Measurements from ENCODE around the gene ULK4. TPM values are rescaled to one million over a fixed set of nuclear protein-coding genes. Genes with fewer than 3 reads are reported as not detected.
"Not testable (repeated sequence)": the region's sequence is repeated elsewhere in the genome, so short reads cannot be mapped to it uniquely, and the experiment has no call there.

The ULK4 gene
- total RNA-seq, 1 donor from 2014 or later: 11.2 TPM

- no peaks in the 10 kb centered on the region for H3K4me1 ChIP-seq
- no peak for ATAC-seq
- intact Hi-C loops (cut with DNase I): no loop called here
- TF ChIP-seq CTCF (IDR thresholded peaks at IDR 0.05): no peak
- H3K4me3 ChIP-seq: no peak overlapping the region
- H3K9me3 ChIP-seq: no peaks in the 10 kb centered on the region
- no peak for DNase-seq
- no peak overlapping the region for H3K27ac ChIP-seq
- H3K36me3 ChIP-seq: no peaks in the 10 kb centered on the region
- no peaks in the 10 kb centered on the region for H3K27me3 ChIP-seq
Measured at GRCh38 chr3:41705893-41706292, 256.0 kb downstream of the ULK4 start.

DNA sequence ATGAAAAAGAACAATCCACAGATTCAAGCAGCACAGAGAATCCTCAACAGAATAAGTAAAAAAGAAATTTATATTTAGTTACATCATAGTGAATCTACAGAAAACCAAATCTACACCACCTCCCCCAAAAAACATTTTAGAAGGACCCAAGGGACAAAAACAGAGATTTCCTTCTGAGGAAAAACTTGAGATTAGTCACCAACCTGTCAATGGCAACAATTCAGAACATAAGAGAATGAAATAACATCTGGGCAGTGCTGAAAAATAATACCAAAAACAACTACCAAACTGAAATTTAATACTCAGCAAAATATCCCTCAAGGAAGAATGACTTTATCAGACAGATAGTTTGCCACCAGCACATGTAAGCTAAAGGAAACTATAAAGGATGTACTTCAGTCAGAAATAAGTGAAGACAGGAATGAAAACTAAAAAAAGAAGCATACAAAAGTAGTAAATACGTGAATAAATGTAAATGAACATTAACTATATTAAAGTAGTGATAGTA, 260.7 kb downstream of the ULK4 start:
- H3K36me3 ChIP-seq: no peaks in the 10 kb centered on the region
- ATAC-seq (no peak), DNase-seq (no peak)
- no peaks in the 10 kb centered on the region for H3K27me3 ChIP-seq
- TF ChIP-seq CTCF (IDR thresholded peaks at IDR 0.05): no peak
- no peaks in the 10 kb centered on the region for H3K9me3 ChIP-seq
- no peak overlapping the region for H3K4me3 ChIP-seq
- no peaks in the 10 kb centered on the region for H3K4me1 ChIP-seq
- intact Hi-C loops (cut with DNase I): no loop called here
- no peak overlapping the region for H3K27ac ChIP-seq

GRCh38 chr3:41700155-41700554, 261.7 kb downstream of the ULK4 start:
- intact Hi-C loops (cut with DNase I): no loop called here
- Histone ChIP-seq H3K36me3 (no peaks in the 10 kb centered on the region), H3K27ac (no peak overlapping the region), H3K9me3 (no peaks in the 10 kb centered on the region), H3K27me3 (no peaks in the 10 kb centered on the region), H3K4me1 (no peaks in the 10 kb centered on the region), H3K4me3 (no peak overlapping the region)
- DNase-seq (no peak), ATAC-seq (no peak)
- TF ChIP-seq CTCF (IDR thresholded peaks at IDR 0.05): no peak

GRCh38 chr3:41698898-41699297, 263.0 kb downstream of the ULK4 start:
- DNase-seq: no peak
- no peaks in the 10 kb centered on the region for H3K9me3 ChIP-seq
- intact Hi-C loops (cut with DNase I): no loop called here

DNA sequence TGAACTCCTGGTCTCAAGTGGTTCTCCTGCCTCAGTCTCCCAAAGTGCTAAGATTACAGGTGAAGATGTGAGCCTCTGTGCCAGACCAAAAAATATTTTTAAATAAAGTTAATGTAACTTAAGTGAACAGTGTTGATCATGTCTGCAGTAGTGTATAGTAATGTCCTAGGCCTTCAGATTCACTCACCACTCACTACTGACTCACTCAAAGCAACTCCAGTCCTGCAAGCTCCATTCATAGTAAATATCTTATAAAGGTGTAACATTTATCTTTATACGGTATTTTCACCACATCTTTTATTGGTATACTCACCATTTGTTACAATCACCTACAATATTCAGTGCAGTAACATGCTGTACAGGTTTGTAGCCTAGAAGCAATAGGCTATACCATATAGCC, 264.2 kb downstream of the ULK4 start:
- Histone ChIP-seq H3K27ac (no peak overlapping the region), H3K9me3 (no peaks in the 10 kb centered on the region), H3K4me3 (no peak overlapping the region), H3K36me3 (no peaks in the 10 kb centered on the region), H3K27me3 (no peaks in the 10 kb centered on the region), H3K4me1 (no peaks in the 10 kb centered on the region)
- no peak for TF ChIP-seq CTCF (IDR thresholded peaks at IDR 0.05)
- DNase-seq: no peak
- ATAC-seq: no peak
- intact Hi-C loops (cut with DNase I): no loop called here

More at GRCh38 chr3:41698898-41699297, 263.0 kb downstream of the ULK4 start:
- Histone ChIP-seq H3K4me3 (no peak overlapping the region), H3K36me3 (no peaks in the 10 kb centered on the region), H3K27me3 (no peaks in the 10 kb centered on the region), H3K4me1 (no peaks in the 10 kb centered on the region), H3K27ac (no peak overlapping the region)
- TF ChIP-seq CTCF (IDR thresholded peaks at IDR 0.05): no peak
- no peak for ATAC-seq

- peak; percentile 20 for TF ChIP-seq CTCF (IDR thresholded peaks at IDR 0.05)
- H3K9me3 ChIP-seq; H3K27ac ChIP-seq; H3K36me3 ChIP-seq; ATAC-seq; DNase-seq; H3K27me3 ChIP-seq; H3K4me3 ChIP-seq; H3K4me1 ChIP-seq; intact Hi-C loops (cut with DNase I): not testable (repeated sequence)
Measured at GRCh38 chr3:41695806-41696205, 266.1 kb downstream of the ULK4 start.
